ENCODE data around the gene DUOXA2.
"Not testable (repeated sequence)": the region's sequence is repeated elsewhere in the genome, so short reads cannot be mapped to it uniquely, and the experiment has no call there.

GRCh38 chr15:45075440-45076320, 38.4 kb upstream of the DUOXA2 start:
- TF ChIP-seq CTCF (optimal IDR thresholded peaks at IDR 0.05 in 1 of 3, IDR thresholded peaks at IDR 0.05 in 1 of 3, conservative IDR thresholded peaks at IDR 0.05 in 1 of 3; ENCODE audit: extremely low read depth in 1 of 3, insufficient read depth in 2 of 3, low read length in 3 of 3); EZH2 (IDR thresholded peaks at IDR 0.05; ENCODE audit: low read length): not testable (repeated sequence)

Data from keratinocyte (primary cell).